H1 (cell line): ENCODE data around the gene EEF1AKMT2. TPM values are rescaled to one million over a fixed set of nuclear protein-coding genes. Genes with fewer than 3 reads are reported as not detected.

Experiments
- CTCF ChIA-PET: fragments of 300-600 bp; sonication (Branson Sonifier 250); formaldehyde crosslinking; loops from one replicate; lab custom pipeline; 2021; ENCODE audit not compliant: partially characterized antibody; lab: Charles Lee
- POLR2A ChIA-PET: fragments of 300-600 bp; sonication (Branson Sonifier 250); formaldehyde crosslinking; loops from one replicate; lab custom pipeline; 2021; ENCODE audit warnings: inconsistent platforms; ENCODE audit not compliant: partially characterized antibody; lab: Charles Lee
- DNase-seq, 2 experiments: peaks; one replicate each; pipeline versions ENCODE4 v3.0.0 to v3.0.0-alpha.2; 2010 to 2022; ENCODE audit warnings: low spot score in 2 of 2, low read depth in 1 of 2, mixed read lengths in 1 of 2
- FAIRE-seq: peaks from 2 replicates; lab custom pipeline; 2011; peaks lifted over from hg19 to GRCh38; lab: Jason Lieb, UNC
- H2AFZ ChIP-seq: 2 replicates; pipeline ENCODE4 v1.8.1; 2012; ENCODE audit warnings: low read length, inconsistent platforms
- H2AK5ac ChIP-seq: 2 replicates; pipeline ENCODE4 v1.6.1; 2013; ENCODE audit warnings: low read depth, low read length
- H2BK120ac ChIP-seq: replicated peaks from 2 replicates; pipeline ENCODE3; 2013; ENCODE audit warnings: low read depth, low read length, inconsistent platforms
- H2BK12ac ChIP-seq: 2 replicates; pipeline ENCODE4 v1.6.1; 2013; ENCODE audit warnings: low read depth, low read length
- H2BK15ac ChIP-seq: 2 replicates; pipeline ENCODE4 v1.6.1; 2013; ENCODE audit warnings: low read length
- H2BK20ac ChIP-seq: 2 replicates; pipeline ENCODE4 v1.6.1; 2013; ENCODE audit warnings: low read length
- H2BK5ac ChIP-seq: 2 replicates; pipeline ENCODE4 v1.6.1; 2013; ENCODE audit warnings: low read depth, low read length
- H3K14ac ChIP-seq: 2 replicates; pipeline ENCODE4 v1.6.1; 2013; ENCODE audit warnings: inconsistent platforms; ENCODE audit not compliant: insufficient read length
- H3K18ac ChIP-seq: 2 replicates; pipeline ENCODE4 v1.6.1; 2013; ENCODE audit warnings: low read length; ENCODE audit errors: extremely low read depth
- H3K23ac ChIP-seq: 2 replicates; pipeline ENCODE4 v1.6.1; 2013; ENCODE audit warnings: inconsistent platforms; ENCODE audit not compliant: insufficient read length
- H3K23me2 ChIP-seq: 2 replicates; pipeline ENCODE4 v1.6.1; 2013; ENCODE audit warnings: low read depth, low read length
- H3K27ac ChIP-seq: 2 replicates; pipeline ENCODE4 v1.6.1; 2011; ENCODE audit warnings: low read depth, low read length, inconsistent platforms
- H3K27me3 ChIP-seq, 4 experiments: replicated peaks in 1 of 4; 1 replicate in 1 of 4; 2 replicates in 3 of 4; pipeline versions ENCODE4 v1.6.1 to v1.8.1; 2011 to 2013; ENCODE audit warnings: low read length in 3 of 4, mild to moderate bottlenecking in 3 of 4, inconsistent platforms in 2 of 4, mixed read lengths in 2 of 4, moderate library complexity in 1 of 4; ENCODE audit not compliant: control insufficient read depth in 3 of 4, insufficient read depth in 3 of 4; ENCODE audit errors: extremely low read depth in 1 of 4
- H3K36me3 ChIP-seq, 4 experiments: 2 replicates each; pipeline versions ENCODE4 v1.6.1 to v1.8.1; 2011 to 2013; ENCODE audit warnings: mild to moderate bottlenecking in 4 of 4, low read length in 3 of 4, moderate library complexity in 2 of 4, control low read depth in 1 of 4, inconsistent platforms in 1 of 4; ENCODE audit not compliant: insufficient read depth in 4 of 4, control insufficient read depth in 2 of 4
- H3K4ac ChIP-seq: replicated peaks from 2 replicates; pipeline ENCODE3; 2013; ENCODE audit warnings: low read length, low read depth, mixed read lengths, inconsistent platforms; ENCODE audit not compliant: insufficient read length
- H3K4me1 ChIP-seq, 4 experiments: replicated peaks in 1 of 4; 1 replicate in 1 of 4; 2 replicates in 3 of 4; pipeline versions ENCODE4 v1.6.1 to v1.8.1; 2011 to 2013; ENCODE audit warnings: low read length in 3 of 4, inconsistent platforms in 2 of 4, mixed read lengths in 1 of 4; ENCODE audit not compliant: insufficient read depth in 4 of 4, control insufficient read depth in 3 of 4
- H3K4me2 ChIP-seq, 2 experiments: 2 replicates each; pipeline versions ENCODE4 v1.6.1 to v1.8.1; 2011 to 2013; ENCODE audit warnings: low read depth in 2 of 2, low read length in 2 of 2, control low read depth in 1 of 2, inconsistent platforms in 1 of 2, mild to moderate bottlenecking in 1 of 2; ENCODE audit not compliant: insufficient read depth in 1 of 2
- H3K4me3 ChIP-seq, 4 experiments: fragments of 200-600, 300-600 bp in 1 of 4; sonication (generic), shearing (Covaris generic), sonication (Bioruptor Twin) in 1 of 4; 2 replicates each; pipeline versions ENCODE4 v1.5.1 to v1.8.1; 2011 to 2016; ENCODE audit warnings: low read length in 4 of 4, low read depth in 3 of 4, control low read depth in 2 of 4, inconsistent platforms in 2 of 4, mild to moderate bottlenecking in 2 of 4, mixed read lengths in 1 of 4, moderate library complexity in 1 of 4; ENCODE audit not compliant: insufficient read depth in 2 of 4; ENCODE audit errors: extremely low read depth in 1 of 4
- H3K56ac ChIP-seq: replicated peaks from 2 replicates; pipeline ENCODE3; 2013; ENCODE audit warnings: low read depth, mild to moderate bottlenecking, mixed read lengths, low read length, inconsistent platforms; ENCODE audit not compliant: insufficient read length
- H3K79me1 ChIP-seq: 2 replicates; pipeline ENCODE4 v1.6.1; 2013; ENCODE audit warnings: low read depth, low read length, control low read depth
- H3K79me2 ChIP-seq, 2 experiments: 2 replicates each; pipeline versions ENCODE4 v1.6.1 to v1.8.1; 2012 to 2013; ENCODE audit warnings: low read length in 2 of 2, mild to moderate bottlenecking in 2 of 2, inconsistent platforms in 1 of 2; ENCODE audit not compliant: insufficient read depth in 2 of 2, control insufficient read depth in 1 of 2
- H3K9ac ChIP-seq, 4 experiments: replicated peaks in 1 of 4; 1 replicate in 1 of 4; 2 replicates in 3 of 4; pipeline versions ENCODE4 v1.6.1 to v1.8.1; 2011 to 2013; ENCODE audit warnings: low read depth in 3 of 4, low read length in 3 of 4, control low read depth in 2 of 4, mild to moderate bottlenecking in 2 of 4, moderate library complexity in 2 of 4, inconsistent platforms in 1 of 4; ENCODE audit errors: extremely low read depth in 1 of 4
- H3K9me3 ChIP-seq, 2 experiments: 2 replicates each; pipeline versions ENCODE4 v1.6.1 to v1.8.1; 2012 to 2013; ENCODE audit warnings: mild to moderate bottlenecking in 2 of 2, moderate library complexity in 2 of 2, control low read depth in 1 of 2, inconsistent platforms in 1 of 2, low read depth in 1 of 2, low read length in 1 of 2, mixed read lengths in 1 of 2; ENCODE audit not compliant: insufficient read depth in 2 of 2
- H4K20me1 ChIP-seq, 2 experiments: replicated peaks in 1 of 2; 2 replicates each; pipeline versions ENCODE3 to v1.8.1; 2011 to 2013; ENCODE audit warnings: inconsistent platforms in 2 of 2, low read length in 2 of 2, mild to moderate bottlenecking in 1 of 2; ENCODE audit not compliant: insufficient read depth in 2 of 2, control insufficient read depth in 1 of 2
- H4K5ac ChIP-seq: 2 replicates; pipeline ENCODE4 v1.6.1; 2013; ENCODE audit warnings: low read length, low read depth, mixed read lengths, inconsistent platforms; ENCODE audit not compliant: insufficient read length
- H4K8ac ChIP-seq: 2 replicates; pipeline ENCODE4 v1.8.0; 2013; ENCODE audit warnings: mild to moderate bottlenecking, moderate library complexity, low read length, inconsistent platforms; ENCODE audit not compliant: insufficient read depth; ENCODE audit errors: extremely low read depth
- H4K91ac ChIP-seq: replicated peaks from 2 replicates; pipeline ENCODE3; 2013; ENCODE audit warnings: low read length, mixed read lengths, inconsistent platforms; ENCODE audit not compliant: insufficient read length
- ASH2L ChIP-seq: fragments of 200-600, 300-600 bp; sonication (generic); IDR thresholded peaks from one replicate; pipeline ENCODE4 v1.7.1; 2017; ENCODE audit warnings: low read length
- CEBPB ChIP-seq: IDR thresholded peaks from 2 replicates; pipeline ENCODE4 v1.6.1; 2012; ENCODE audit warnings: low read depth, low read length
- GTF2F1 ChIP-seq: IDR thresholded peaks from 2 replicates; pipeline ENCODE4 v1.6.1; 2012; ENCODE audit warnings: low read depth, low read length, improper control_type of control experiment, borderline replicate concordance
- HDAC2 ChIP-seq, 2 experiments: fragments of 300-600 bp in 1 of 2; sonication (generic) in 1 of 2; IDR thresholded peaks; 2 replicates each; pipeline ENCODE4 v1.6.1; 2011 to 2012; ENCODE audit warnings: low read depth in 2 of 2, low read length in 2 of 2, mild to moderate bottlenecking in 2 of 2, moderate library complexity in 2 of 2, borderline replicate concordance in 1 of 2, inconsistent platforms in 1 of 2
- POLR2A ChIP-seq, 2 experiments: IDR thresholded peaks; 1 replicate in 1 of 2; 2 replicates in 1 of 2; pipeline ENCODE4 v1.6.1; 2011; ENCODE audit warnings: low read depth in 2 of 2, low read length in 2 of 2, mild to moderate bottlenecking in 2 of 2; ENCODE audit errors: control extremely low read depth in 1 of 2
- POLR2AphosphoS5 ChIP-seq: IDR thresholded peaks from 2 replicates; pipeline ENCODE4 v1.6.1; 2011; ENCODE audit warnings: low read depth, low read length
- SP4 ChIP-seq: IDR thresholded peaks from 2 replicates; pipeline ENCODE4 v1.6.1; 2012; ENCODE audit warnings: low read length, inconsistent platforms
- TEAD4 ChIP-seq: IDR thresholded peaks from 2 replicates; pipeline ENCODE4 v1.6.1; 2012; ENCODE audit warnings: low read depth, low read length, inconsistent platforms, mixed read lengths
- ZNF274 ChIP-seq: IDR thresholded peaks from 2 replicates; pipeline ENCODE4 v1.7.0; 2012; ENCODE audit warnings: low read length, borderline replicate concordance; ENCODE audit errors: extremely low read depth
- WGBS, 2 experiments: shearing (Covaris generic) in 1 of 2; methylation state at CpG; one replicate each; pipeline versions ENCODE4 v1.1.6 to v1.1.7; 2013 to 2015; ENCODE audit warnings: low lambda C conversion rate in 2 of 2, mixed read lengths in 2 of 2, inconsistent platforms in 1 of 2, low coverage in 1 of 2, missing lambda C conversion rate in 1 of 2; ENCODE audit not compliant: insufficient replicate concordance in 2 of 2, insufficient coverage in 1 of 2, insufficient read length in 1 of 2; ENCODE audit errors: extremely low coverage in 1 of 2, missing lambda C conversion rate in 1 of 2; 5-methylcytosine and 5-hydroxymethylcytosine counted together
- polyA plus RNA-seq, 7 experiments: library from polyadenylated mRNA; depleted of rRNA in 3 of 7; stranded (reverse) in 5 of 7; unstranded in 2 of 7; fragments of >200 nt in 5 of 7; fragments of 200-250 nt in 2 of 7; gene quantifications; 1 replicate in 5 of 7; 2 replicates in 1 of 7; 4 replicates in 1 of 7; pipeline versions ENCODE4 v1.2.1 to v1.2.3, GENCODE V29; 2011 to 2013; ENCODE audit warnings: missing spikeins in 2 of 7, mixed read lengths in 2 of 7
- total RNA-seq: library from RNA; stranded (reverse); fragmentation: NEBNext Ultra II Directional; extraction: Animal tissue kit (Norgen Biotek cat#: 25700); gene quantifications from 2 replicates; pipeline ENCODE4 v1.2.1, GENCODE V29; 2021

Gene EEF1AKMT2
- total and polyA plus RNA-seq, 2 of the 8 experiments (the other 6 are each of a cell fraction or from before 2014, with no cell fraction given): 9.8 to 26.8 TPM

- ChIA-PET POLR2A (no interaction called here), CTCF (interaction anchor here (1.5 kb wide), 1 partner anchor 90 kb away, joined by 5 read pairs; no protein-coding TSS in a partner anchor)
- Histone ChIP-seq H3K9ac (no peak overlapping the region), H2BK120ac (no peak overlapping the region), H2AFZ (no peak overlapping the region), H3K23me2 (no peaks in the 10 kb centered on the region), H2BK20ac (no peak overlapping the region), H3K56ac (no peak overlapping the region), H2BK15ac (no peak overlapping the region), H2BK5ac (0 out of 2 replicates have a peak overlapping the region, but pooled peaks have one; percentile 8), H3K79me1 (peaks cover 16% of the 10 kb centered on the region), H3K9me3 (no peaks in the 10 kb centered on the region), H4K5ac (no peak overlapping the region), H3K14ac (no peak overlapping the region), H3K4ac (no peak overlapping the region), H4K91ac (no peak overlapping the region), H3K79me2 (peaks cover 0 to 14% of the 10 kb centered on the region in 2 experiments; a peak in 2 of 4 replicates), H3K27ac (no peak overlapping the region), H4K20me1 (peaks cover 12 to 25% of the 10 kb centered on the region in 2 experiments), H2BK12ac (no peak overlapping the region), H3K4me3 (no peak overlapping the region), H3K18ac (no peak overlapping the region), H3K4me1 (peaks cover 24 to 41% (median 27%) of the 10 kb centered on the region in 4 experiments), H3K36me3 (no peaks in the 10 kb centered on the region), H3K4me2 (peak overlapping the region in 1 of 2 experiments; percentile 22; a peak in 1 of 4 replicates), H3K23ac (no peak overlapping the region), H2AK5ac (0 out of 2 replicates have a peak overlapping the region, but pooled peaks have one; percentile 10), H3K27me3 (peaks cover 0 to 7% (median 4%) of the 10 kb centered on the region in 4 experiments; a peak in 5 of 7 replicates), H4K8ac (no peak overlapping the region)
- 83% methylated on average over 7 of the region's 7 CpGs; no CpG with 5 or more reads in 1 of the 2 experiments for WGBS, 2 experiments
- DNase-seq (peak in 1 of 2 experiments; percentile 41), FAIRE-seq (no peak)
- TF ChIP-seq ZNF274 (no peak), CEBPB (no peak), TEAD4 (no peak), GTF2F1 (no peak), HDAC2 (IDR thresholded peaks at IDR 0.05; ENCODE audit: borderline replicate concordance in 1 of 2, low read depth in 2 of 2, low read length in 2 of 2) (no peak), POLR2AphosphoS5 (no peak), POLR2A (IDR thresholded peaks at IDR 0.05; ENCODE audit: control extremely low read depth in 1 of 2, low read depth in 2 of 2, low read length in 2 of 2) (no peak), SP4 (no peak), ASH2L (no peak)
Observed at GRCh38 chr10:124737221-124737620, 54.5 kb downstream of the EEF1AKMT2 start.
